IMR-90 (cell line): ENCODE measurements around the gene TMEM209. TPM values are rescaled to one million over a fixed set of nuclear protein-coding genes. Genes with fewer than 3 reads are reported as not detected.
"Not testable (repeated sequence)": the region's sequence is repeated elsewhere in the genome, so short reads cannot be mapped to it uniquely, and the experiment has no call there.

Experiments
- ATAC-seq: fragments of 200-7000 bp; cut with Tn5 transposase; 2 replicates; pipeline ENCODE4 v1.9.1; 2020; ENCODE audit warnings: low read depth, mild to moderate bottlenecking, moderate library complexity
- BruUV-seq: library from RNA; stranded (reverse); fragments of 400-500 nt; replicated peaks from 2 replicates; lab custom pipeline; 2021; lab: Mats Ljungman, UMichigan
- CTCF ChIA-PET: fragments of 300-600 bp; formaldehyde crosslinking; extraction: SDS; loops from one replicate; lab custom pipeline; 2021; ENCODE audit warnings: antibody characterized with exemption; lab: Yijun Ruan, JAX
- POLR2A ChIA-PET: fragments of 300-600 bp; sonication (Branson Sonifier 250); formaldehyde crosslinking; loops from one replicate; lab custom pipeline; 2022; ENCODE audit warnings: antibody characterized with exemption; ENCODE audit not compliant: unreplicated experiment; lab: Charles Lee
- DNase-seq: peaks from one replicate; pipeline ENCODE4 v3.0.0; 2013
- H2AFZ ChIP-seq: replicated peaks from 2 replicates; pipeline ENCODE3; 2013; ENCODE audit warnings: low read length, mild to moderate bottlenecking; ENCODE audit not compliant: poor library complexity
- H2AK5ac ChIP-seq: 2 replicates; pipeline ENCODE4 v1.6.1; 2013; ENCODE audit warnings: low read depth, low read length, inconsistent platforms
- H2AK9ac ChIP-seq: replicated peaks from 2 replicates; pipeline ENCODE3; 2013; ENCODE audit warnings: mild to moderate bottlenecking, low read depth, low read length, moderate library complexity; ENCODE audit not compliant: poor library complexity
- H2BK120ac ChIP-seq: 2 replicates; pipeline ENCODE4 v1.6.1; 2013; ENCODE audit warnings: low read depth, low read length, inconsistent platforms
- H2BK15ac ChIP-seq: 3 replicates; pipeline ENCODE4 v1.6.1; 2013; ENCODE audit warnings: low read depth, low read length, inconsistent platforms
- H2BK20ac ChIP-seq: 2 replicates; pipeline ENCODE4 v1.6.1; 2013; ENCODE audit warnings: low read depth, mild to moderate bottlenecking, inconsistent platforms, low read length, moderate library complexity
- H2BK5ac ChIP-seq: 2 replicates; pipeline ENCODE4 v1.6.1; 2013; ENCODE audit warnings: mild to moderate bottlenecking, low read depth, low read length, inconsistent platforms; ENCODE audit not compliant: poor library complexity, severe bottlenecking
- H3K14ac ChIP-seq: replicated peaks from 2 replicates; pipeline ENCODE4 v1.6.1; 2013; ENCODE audit warnings: low read depth, low read length, inconsistent platforms
- H3K18ac ChIP-seq: 2 replicates; pipeline ENCODE4 v1.6.1; 2013; ENCODE audit warnings: low read depth, low read length, control low read depth
- H3K23ac ChIP-seq: 2 replicates; pipeline ENCODE4 v1.6.1; 2013; ENCODE audit warnings: low read depth, low read length, inconsistent platforms
- H3K27ac ChIP-seq: 2 replicates; pipeline ENCODE4 v1.5.1; 2013; ENCODE audit warnings: mild to moderate bottlenecking, control low read depth, low read length; ENCODE audit not compliant: insufficient read depth
- H3K27me3 ChIP-seq: 2 replicates; pipeline ENCODE4 v1.6.1; 2013; ENCODE audit warnings: low read length; ENCODE audit not compliant: control insufficient read depth, insufficient read depth
- H3K36me3 ChIP-seq: 2 replicates; pipeline ENCODE4 v1.6.1; 2013; ENCODE audit warnings: low read length, mixed read lengths; ENCODE audit not compliant: control insufficient read depth, insufficient read depth
- H3K4ac ChIP-seq: 2 replicates; pipeline ENCODE4 v1.6.1; 2013; ENCODE audit warnings: low read depth, low read length, inconsistent platforms
- H3K4me1 ChIP-seq: 2 replicates; pipeline ENCODE4 v1.6.1; 2013; ENCODE audit warnings: low read length, mixed read lengths; ENCODE audit not compliant: control insufficient read depth, insufficient read depth
- H3K4me2 ChIP-seq: 2 replicates; pipeline ENCODE4 v1.6.1; 2013; ENCODE audit warnings: low read depth, mild to moderate bottlenecking, control low read depth, low read length, moderate library complexity
- H3K4me3 ChIP-seq: 2 replicates; pipeline ENCODE4 v1.5.1; 2013; ENCODE audit warnings: low read depth, mild to moderate bottlenecking, control low read depth, low read length, moderate library complexity; ENCODE audit not compliant: insufficient read depth
- H3K56ac ChIP-seq: 2 replicates; pipeline ENCODE4 v1.6.1; 2013; ENCODE audit warnings: low read length, inconsistent platforms; ENCODE audit not compliant: insufficient read depth; ENCODE audit errors: extremely low read depth
- H3K79me1 ChIP-seq, 2 experiments: 2 replicates each; pipeline ENCODE4 v1.6.1; 2013; ENCODE audit warnings: low read length in 2 of 2, inconsistent platforms in 1 of 2, low read depth in 1 of 2
- H3K9ac ChIP-seq: 2 replicates; pipeline ENCODE4 v1.6.1; 2013; ENCODE audit warnings: low read depth, low read length, control low read depth
- H3K9me1 ChIP-seq: 2 replicates; pipeline ENCODE4 v1.6.1; 2013; ENCODE audit warnings: low read length, inconsistent platforms; ENCODE audit not compliant: insufficient read depth
- H3K9me3 ChIP-seq: 2 replicates; pipeline ENCODE4 v1.6.1; 2013; ENCODE audit warnings: low read length; ENCODE audit not compliant: control insufficient read depth, insufficient read depth
- H4K20me1 ChIP-seq: 2 replicates; pipeline ENCODE4 v1.6.1; 2013; ENCODE audit warnings: low read length, inconsistent platforms; ENCODE audit not compliant: insufficient read depth
- H4K5ac ChIP-seq: 2 replicates; pipeline ENCODE4 v1.6.1; 2013; ENCODE audit warnings: mild to moderate bottlenecking, low read depth, low read length, control low read depth
- H4K8ac ChIP-seq, 2 experiments: 2 replicates each; pipeline ENCODE4 v1.6.1; 2013; ENCODE audit warnings: low read depth in 2 of 2, low read length in 2 of 2, control low read depth in 1 of 2, inconsistent platforms in 1 of 2
- H4K91ac ChIP-seq: 2 replicates; pipeline ENCODE4 v1.6.1; 2013; ENCODE audit warnings: low read depth, low read length, inconsistent platforms; ENCODE audit not compliant: insufficient read depth
- WGBS, 2 experiments: methylation state at CpG; one replicate each; pipeline versions ENCODE4 v1.1.5 to v1.1.7; 2013; ENCODE audit warnings: missing lambda C conversion rate in 2 of 2; ENCODE audit not compliant: insufficient read length in 1 of 2; ENCODE audit errors: extremely low coverage in 2 of 2; 5-methylcytosine and 5-hydroxymethylcytosine counted together
- dilution Hi-C: fragments of 300-500 bp; cut with HindIII; formaldehyde crosslinking; loops from one replicate; pipeline ENCODE4 v1.14.3; 2018; ENCODE audit warnings: low sequenced_read_pairs; ENCODE audit not compliant: unreplicated experiment
- in situ Hi-C: fragments of 300-500 bp; cut with MboI; formaldehyde crosslinking; loops from 3 replicates; pipeline ENCODE4 v1.14.3; 2019; ENCODE audit warnings: low sequenced_read_pairs, inconsistent platforms, mixed read lengths
- intact Hi-C: fragments of 100-400 bp; cut with micrococcal nuclease; formaldehyde crosslinking; loops from 2 replicates; pipeline ENCODE4 v1.10.0; 2022
- polyA plus RNA-seq, 3 experiments: library from polyadenylated mRNA; depleted of rRNA; stranded (reverse); fragments of >200 nt; gene quantifications; 2 replicates each; pipeline ENCODE4 v1.2.3, GENCODE V29; 2012; ENCODE audit warnings: low replicate concordance in 1 of 3
- total RNA-seq: library from RNA; depleted of rRNA; stranded (reverse); fragments of >200 nt; gene quantifications from 2 replicates; pipeline ENCODE4 v1.2.3, GENCODE V29; 2012

TMEM209 gene
- total and polyA plus RNA-seq, 2 of the 4 experiments (the other 2 are of a cell fraction), result 8.0 to 11.3 TPM

GRCh38 chr7:130246491-130246890, 41.3 kb upstream of the TMEM209 start:
- H3K14ac ChIP-seq, H4K91ac ChIP-seq, DNase-seq, H3K9me3 ChIP-seq, H2AK5ac ChIP-seq, H3K27me3 ChIP-seq, H3K79me1 ChIP-seq, H2BK5ac ChIP-seq, H3K4me1 ChIP-seq, H3K4me3 ChIP-seq, H2AK9ac ChIP-seq, BruUV-seq, H4K5ac ChIP-seq, H3K4me2 ChIP-seq, H3K23ac ChIP-seq, H3K27ac ChIP-seq, H3K36me3 ChIP-seq, dilution Hi-C loops, H2AFZ ChIP-seq, H2BK20ac ChIP-seq, CTCF ChIA-PET, H3K56ac ChIP-seq, H4K8ac ChIP-seq, H3K9me1 ChIP-seq, in situ Hi-C loops, H3K4ac ChIP-seq, H4K20me1 ChIP-seq, ATAC-seq, H2BK120ac ChIP-seq, H3K18ac ChIP-seq, H3K9ac ChIP-seq, H2BK15ac ChIP-seq, POLR2A ChIA-PET: not testable (repeated sequence)
- intact Hi-C loops, result loop anchor here (10.0 kb wide), 1 partner anchor 448 kb away; no protein-coding TSS in a partner anchor
- no CpG with 5 or more reads among the region's 1 CpG for WGBS, 2 experiments

GRCh38 chr7:130243486-130243885, 38.3 kb upstream of the TMEM209 start:
- H4K20me1 ChIP-seq, H3K79me1 ChIP-seq, H2BK20ac ChIP-seq, H4K91ac ChIP-seq, H3K56ac ChIP-seq, H3K27ac ChIP-seq, H3K9me3 ChIP-seq, H2BK5ac ChIP-seq, POLR2A ChIA-PET, H3K4me1 ChIP-seq, H3K18ac ChIP-seq, H3K27me3 ChIP-seq, H3K36me3 ChIP-seq, H3K9me1 ChIP-seq, H2BK15ac ChIP-seq, H3K4me2 ChIP-seq, H4K8ac ChIP-seq, H2AK9ac ChIP-seq, H3K23ac ChIP-seq, H4K5ac ChIP-seq, in situ Hi-C loops, H2AFZ ChIP-seq, BruUV-seq, H2AK5ac ChIP-seq, H2BK120ac ChIP-seq, H3K9ac ChIP-seq, H3K14ac ChIP-seq, ATAC-seq, dilution Hi-C loops, H3K4me3 ChIP-seq, H3K4ac ChIP-seq: not testable (repeated sequence)
- no CpG with 5 or more reads among the region's 1 CpG for WGBS, 2 experiments
- intact Hi-C loops, result loop anchor here (2.0 to 10.0 kb wide), 3 partner anchors 199 to 451 kb away; partner anchors contain the start of genes CEP41 and MEST
- CTCF ChIA-PET, result interaction anchor here (0.7 to 1.4 kb wide), 3 partner anchors 161 to 479 kb away, joined by 3 to 5 read pairs (median 3); no protein-coding TSS in a partner anchor
- DNase-seq, result peak; percentile 10
